RWPE2 (cell line): ENCODE results near the gene SLC35E4.

ENCODE experiments used
- ATAC-seq: fragments of 200-7000 bp; cut with Tn5 transposase; 3 replicates; pipeline ENCODE4 v1.9.1; 2021; ENCODE audit warnings: low read depth
- DNase-seq: peaks from one replicate; pipeline ENCODE4 v3.0.0-alpha.2; 2020; ENCODE audit warnings: low spot score
- H3K27ac ChIP-seq: fragments of 450-650 bp; 2 replicates; pipeline ENCODE4 v1.5.1; 2017; ENCODE audit warnings: mild to moderate bottlenecking; ENCODE audit not compliant: poor library complexity, severe bottlenecking
- H3K27me3 ChIP-seq: fragments of 250-450 bp; sonication (Bioruptor Pico); 2 replicates; pipeline ENCODE4 v1.5.1; 2021; ENCODE audit warnings: mild to moderate bottlenecking, moderate library complexity; ENCODE audit not compliant: insufficient read depth, poor library complexity, severe bottlenecking
- H3K36me3 ChIP-seq: fragments of 250-450 bp; sonication (Bioruptor Pico); 2 replicates; pipeline ENCODE4 v1.5.1; 2020; ENCODE audit warnings: low read depth, mild to moderate bottlenecking, moderate library complexity
- H3K4me1 ChIP-seq: fragments of 250-450 bp; sonication (Bioruptor Pico); 2 replicates; pipeline ENCODE4 v1.5.1; 2021; ENCODE audit warnings: mild to moderate bottlenecking, moderate library complexity; ENCODE audit not compliant: insufficient read depth, poor library complexity, severe bottlenecking
- H3K4me3 ChIP-seq: fragments of 250-450 bp; sonication (Bioruptor Pico); 2 replicates; pipeline ENCODE4 v1.5.1; 2021; ENCODE audit warnings: mild to moderate bottlenecking, moderate library complexity; ENCODE audit not compliant: severe bottlenecking
- H3K9me3 ChIP-seq: fragments of 250-450 bp; sonication (Bioruptor Pico); 2 replicates; pipeline ENCODE4 v1.5.1; 2021; ENCODE audit warnings: mild to moderate bottlenecking, moderate library complexity; ENCODE audit not compliant: severe bottlenecking
- CTCF ChIP-seq: fragments of 450-650 bp; IDR thresholded peaks from one replicate; pipeline ENCODE4 v1.5.1; 2017; ENCODE audit warnings: mild to moderate bottlenecking, moderate library complexity; ENCODE audit not compliant: poor library complexity, severe bottlenecking

The SLC35E4 gene

GRCh38 chr22:30667107-30667493 is 31.5 kb downstream of the SLC35E4 start:
- H3K36me3 ChIP-seq = no peaks in the 10 kb centered on the region
- no peak for DNase-seq
- no peak overlapping the region for H3K27ac ChIP-seq
- no peak; the same call in 2 of the 3 replicates for ATAC-seq
- no peaks in the 10 kb centered on the region for H3K4me1 ChIP-seq
- no peaks in the 10 kb centered on the region for H3K9me3 ChIP-seq
- no peak for TF ChIP-seq CTCF
- H3K4me3 ChIP-seq = peak overlapping the region; percentile 57
- no peaks in the 10 kb centered on the region for H3K27me3 ChIP-seq

GRCh38 chr22:30667494-30668385 is 32.2 kb downstream of the SLC35E4 start, which contains the start of gene DUSP18:
DUSP18 (minus strand) TSS chr22:30667875; CDS start chr22:30664003, 3,872 bp downstream.
- no peak within 1 kb of the TSS for H3K27ac ChIP-seq
- H3K36me3 ChIP-seq = no peaks in the 10 kb centered on the region
- peak; percentile 88 for ATAC-seq
- no peaks in the 10 kb centered on the region for H3K4me1 ChIP-seq
- peak; percentile 89 for DNase-seq
- peak; percentile 11 for TF ChIP-seq CTCF
- peak within 1 kb of the TSS; percentile 57 for H3K4me3 ChIP-seq
- no peaks in the 10 kb centered on the region for H3K27me3 ChIP-seq
- H3K9me3 ChIP-seq = no peaks in the 10 kb centered on the region

- ATAC-seq = no peak
- no peak for TF ChIP-seq CTCF
- DNase-seq = no peak
- Histone ChIP-seq H3K27ac (no peak overlapping the region), H3K4me3 (peak overlapping the region; percentile 57), H3K36me3 (no peaks in the 10 kb centered on the region), H3K4me1 (no peaks in the 10 kb centered on the region), H3K27me3 (no peaks in the 10 kb centered on the region), H3K9me3 (no peaks in the 10 kb centered on the region)
Observed at GRCh38 chr22:30668386-30668710, 32.8 kb downstream of the SLC35E4 start.

- Histone ChIP-seq H3K4me3 (no peak overlapping the region), H3K36me3 (no peaks in the 10 kb centered on the region), H3K4me1 (no peaks in the 10 kb centered on the region), H3K9me3 (no peaks in the 10 kb centered on the region), H3K27ac (no peak overlapping the region), H3K27me3 (no peaks in the 10 kb centered on the region)
- ATAC-seq (no peak), DNase-seq (no peak)
- TF ChIP-seq CTCF = no peak
Observed at GRCh38 chr22:30671071-30671470, 35.5 kb downstream of the SLC35E4 start.

- Histone ChIP-seq H3K27me3 (no peaks in the 10 kb centered on the region), H3K4me1 (no peaks in the 10 kb centered on the region), H3K27ac (no peak overlapping the region), H3K9me3 (no peaks in the 10 kb centered on the region), H3K36me3 (no peaks in the 10 kb centered on the region), H3K4me3 (no peak overlapping the region)
- DNase-seq (no peak), ATAC-seq (no peak)
- TF ChIP-seq CTCF = no peak
Observed at GRCh38 chr22:30673136-30673535, 37.6 kb downstream of the SLC35E4 start.
